H1 (cell line): ENCODE data around the gene PSG7. TPM values are rescaled to one million over a fixed set of nuclear protein-coding genes. Genes with fewer than 3 reads are reported as not detected.
"Not testable (repeated sequence)": the region's sequence is repeated elsewhere in the genome, so short reads cannot be mapped to it uniquely, and the experiment has no call there.

Source experiments
- CTCF ChIA-PET: fragments of 300-600 bp; sonication (Branson Sonifier 250); formaldehyde crosslinking; loops from one replicate; lab custom pipeline; 2021; ENCODE audit not compliant: partially characterized antibody; lab: Charles Lee
- POLR2A ChIA-PET: fragments of 300-600 bp; sonication (Branson Sonifier 250); formaldehyde crosslinking; loops from one replicate; lab custom pipeline; 2021; ENCODE audit warnings: inconsistent platforms; ENCODE audit not compliant: partially characterized antibody; lab: Charles Lee
- DNase-seq, 2 experiments: peaks; one replicate each; pipeline versions ENCODE4 v3.0.0 to v3.0.0-alpha.2; 2010 to 2022; ENCODE audit warnings: low spot score in 2 of 2, low read depth in 1 of 2, mixed read lengths in 1 of 2
- FAIRE-seq: peaks from 2 replicates; lab custom pipeline; 2011; peaks lifted over from hg19 to GRCh38; lab: Jason Lieb, UNC
- H2AFZ ChIP-seq: 2 replicates; pipeline ENCODE4 v1.8.1; 2012; ENCODE audit warnings: low read length, inconsistent platforms
- H2AK5ac ChIP-seq: 2 replicates; pipeline ENCODE4 v1.6.1; 2013; ENCODE audit warnings: low read depth, low read length
- H2BK120ac ChIP-seq: replicated peaks from 2 replicates; pipeline ENCODE3; 2013; ENCODE audit warnings: low read depth, low read length, inconsistent platforms
- H2BK12ac ChIP-seq: 2 replicates; pipeline ENCODE4 v1.6.1; 2013; ENCODE audit warnings: low read depth, low read length
- H2BK15ac ChIP-seq: 2 replicates; pipeline ENCODE4 v1.6.1; 2013; ENCODE audit warnings: low read length
- H2BK20ac ChIP-seq: 2 replicates; pipeline ENCODE4 v1.6.1; 2013; ENCODE audit warnings: low read length
- H2BK5ac ChIP-seq: 2 replicates; pipeline ENCODE4 v1.6.1; 2013; ENCODE audit warnings: low read depth, low read length
- H3K14ac ChIP-seq: 2 replicates; pipeline ENCODE4 v1.6.1; 2013; ENCODE audit warnings: inconsistent platforms; ENCODE audit not compliant: insufficient read length
- H3K18ac ChIP-seq: 2 replicates; pipeline ENCODE4 v1.6.1; 2013; ENCODE audit warnings: low read length; ENCODE audit errors: extremely low read depth
- H3K23ac ChIP-seq: 2 replicates; pipeline ENCODE4 v1.6.1; 2013; ENCODE audit warnings: inconsistent platforms; ENCODE audit not compliant: insufficient read length
- H3K23me2 ChIP-seq: 2 replicates; pipeline ENCODE4 v1.6.1; 2013; ENCODE audit warnings: low read depth, low read length
- H3K27ac ChIP-seq: 2 replicates; pipeline ENCODE4 v1.6.1; 2011; ENCODE audit warnings: low read depth, low read length, inconsistent platforms
- H3K27me3 ChIP-seq, 4 experiments: replicated peaks in 1 of 4; 1 replicate in 1 of 4; 2 replicates in 3 of 4; pipeline versions ENCODE4 v1.6.1 to v1.8.1; 2011 to 2013; ENCODE audit warnings: low read length in 3 of 4, mild to moderate bottlenecking in 3 of 4, inconsistent platforms in 2 of 4, mixed read lengths in 2 of 4, moderate library complexity in 1 of 4; ENCODE audit not compliant: control insufficient read depth in 3 of 4, insufficient read depth in 3 of 4; ENCODE audit errors: extremely low read depth in 1 of 4
- H3K36me3 ChIP-seq, 4 experiments: 2 replicates each; pipeline versions ENCODE4 v1.6.1 to v1.8.1; 2011 to 2013; ENCODE audit warnings: mild to moderate bottlenecking in 4 of 4, low read length in 3 of 4, moderate library complexity in 2 of 4, control low read depth in 1 of 4, inconsistent platforms in 1 of 4; ENCODE audit not compliant: insufficient read depth in 4 of 4, control insufficient read depth in 2 of 4
- H3K4ac ChIP-seq: replicated peaks from 2 replicates; pipeline ENCODE3; 2013; ENCODE audit warnings: low read length, low read depth, mixed read lengths, inconsistent platforms; ENCODE audit not compliant: insufficient read length
- H3K4me1 ChIP-seq, 4 experiments: replicated peaks in 1 of 4; 1 replicate in 1 of 4; 2 replicates in 3 of 4; pipeline versions ENCODE4 v1.6.1 to v1.8.1; 2011 to 2013; ENCODE audit warnings: low read length in 3 of 4, inconsistent platforms in 2 of 4, mixed read lengths in 1 of 4; ENCODE audit not compliant: insufficient read depth in 4 of 4, control insufficient read depth in 3 of 4
- H3K4me2 ChIP-seq, 2 experiments: 2 replicates each; pipeline versions ENCODE4 v1.6.1 to v1.8.1; 2011 to 2013; ENCODE audit warnings: low read depth in 2 of 2, low read length in 2 of 2, control low read depth in 1 of 2, inconsistent platforms in 1 of 2, mild to moderate bottlenecking in 1 of 2; ENCODE audit not compliant: insufficient read depth in 1 of 2
- H3K4me3 ChIP-seq, 4 experiments: fragments of 200-600, 300-600 bp in 1 of 4; sonication (generic), shearing (Covaris generic), sonication (Bioruptor Twin) in 1 of 4; 2 replicates each; pipeline versions ENCODE4 v1.5.1 to v1.8.1; 2011 to 2016; ENCODE audit warnings: low read length in 4 of 4, low read depth in 3 of 4, control low read depth in 2 of 4, inconsistent platforms in 2 of 4, mild to moderate bottlenecking in 2 of 4, mixed read lengths in 1 of 4, moderate library complexity in 1 of 4; ENCODE audit not compliant: insufficient read depth in 2 of 4; ENCODE audit errors: extremely low read depth in 1 of 4
- H3K56ac ChIP-seq: replicated peaks from 2 replicates; pipeline ENCODE3; 2013; ENCODE audit warnings: low read depth, mild to moderate bottlenecking, mixed read lengths, low read length, inconsistent platforms; ENCODE audit not compliant: insufficient read length
- H3K79me1 ChIP-seq: 2 replicates; pipeline ENCODE4 v1.6.1; 2013; ENCODE audit warnings: low read depth, low read length, control low read depth
- H3K79me2 ChIP-seq, 2 experiments: 2 replicates each; pipeline versions ENCODE4 v1.6.1 to v1.8.1; 2012 to 2013; ENCODE audit warnings: low read length in 2 of 2, mild to moderate bottlenecking in 2 of 2, inconsistent platforms in 1 of 2; ENCODE audit not compliant: insufficient read depth in 2 of 2, control insufficient read depth in 1 of 2
- H3K9ac ChIP-seq, 4 experiments: replicated peaks in 1 of 4; 1 replicate in 1 of 4; 2 replicates in 3 of 4; pipeline versions ENCODE4 v1.6.1 to v1.8.1; 2011 to 2013; ENCODE audit warnings: low read depth in 3 of 4, low read length in 3 of 4, control low read depth in 2 of 4, mild to moderate bottlenecking in 2 of 4, moderate library complexity in 2 of 4, inconsistent platforms in 1 of 4; ENCODE audit errors: extremely low read depth in 1 of 4
- H3K9me3 ChIP-seq, 2 experiments: 2 replicates each; pipeline versions ENCODE4 v1.6.1 to v1.8.1; 2012 to 2013; ENCODE audit warnings: mild to moderate bottlenecking in 2 of 2, moderate library complexity in 2 of 2, control low read depth in 1 of 2, inconsistent platforms in 1 of 2, low read depth in 1 of 2, low read length in 1 of 2, mixed read lengths in 1 of 2; ENCODE audit not compliant: insufficient read depth in 2 of 2
- H4K20me1 ChIP-seq, 2 experiments: replicated peaks in 1 of 2; 2 replicates each; pipeline versions ENCODE3 to v1.8.1; 2011 to 2013; ENCODE audit warnings: inconsistent platforms in 2 of 2, low read length in 2 of 2, mild to moderate bottlenecking in 1 of 2; ENCODE audit not compliant: insufficient read depth in 2 of 2, control insufficient read depth in 1 of 2
- H4K5ac ChIP-seq: 2 replicates; pipeline ENCODE4 v1.6.1; 2013; ENCODE audit warnings: low read length, low read depth, mixed read lengths, inconsistent platforms; ENCODE audit not compliant: insufficient read length
- H4K8ac ChIP-seq: 2 replicates; pipeline ENCODE4 v1.8.0; 2013; ENCODE audit warnings: mild to moderate bottlenecking, moderate library complexity, low read length, inconsistent platforms; ENCODE audit not compliant: insufficient read depth; ENCODE audit errors: extremely low read depth
- H4K91ac ChIP-seq: replicated peaks from 2 replicates; pipeline ENCODE3; 2013; ENCODE audit warnings: low read length, mixed read lengths, inconsistent platforms; ENCODE audit not compliant: insufficient read length
- WGBS, 2 experiments: shearing (Covaris generic) in 1 of 2; methylation state at CpG; one replicate each; pipeline versions ENCODE4 v1.1.6 to v1.1.7; 2013 to 2015; ENCODE audit warnings: low lambda C conversion rate in 2 of 2, mixed read lengths in 2 of 2, inconsistent platforms in 1 of 2, low coverage in 1 of 2, missing lambda C conversion rate in 1 of 2; ENCODE audit not compliant: insufficient replicate concordance in 2 of 2, insufficient coverage in 1 of 2, insufficient read length in 1 of 2; ENCODE audit errors: extremely low coverage in 1 of 2, missing lambda C conversion rate in 1 of 2; 5-methylcytosine and 5-hydroxymethylcytosine counted together
- long read RNA-seq, 2 experiments: library from RNA in 1 of 2; library from capped mRNA in 1 of 2; stranded (forward); transcript quantifications; one replicate each; pipeline ENCODE4 v2.0.0, GENCODE V29; 2021; ENCODE audit warnings: inconsistent platforms in 1 of 2
- polyA minus RNA-seq, 3 experiments: library from RNA; depleted of rRNA, polyadenylated mRNA; stranded (reverse); fragments of >200 nt; gene quantifications; 1 replicate in 2 of 3; 2 replicates in 1 of 3; pipeline ENCODE4 v1.2.3, GENCODE V29; 2011
- polyA plus RNA-seq, 7 experiments: library from polyadenylated mRNA; depleted of rRNA in 3 of 7; stranded (reverse) in 5 of 7; unstranded in 2 of 7; fragments of >200 nt in 5 of 7; fragments of 200-250 nt in 2 of 7; gene quantifications; 1 replicate in 5 of 7; 2 replicates in 1 of 7; 4 replicates in 1 of 7; pipeline versions ENCODE4 v1.2.1 to v1.2.3, GENCODE V29; 2011 to 2013; ENCODE audit warnings: missing spikeins in 2 of 7, mixed read lengths in 2 of 7
- total RNA-seq: library from RNA; stranded (reverse); fragmentation: NEBNext Ultra II Directional; extraction: Animal tissue kit (Norgen Biotek cat#: 25700); gene quantifications from 2 replicates; pipeline ENCODE4 v1.2.1, GENCODE V29; 2021

Gene PSG7
- total RNA-seq (not detected in 2 replicates), polyA plus RNA-seq (2011; rRNA removed) (not detected in 2 replicates), polyA minus RNA-seq (2011; rRNA and poly(A)+ RNA removed) (not detected in 2 replicates)
- not detected for polyA plus RNA-seq (2011; cell fraction: cytosol; rRNA removed)
- not detected for polyA plus RNA-seq (2011; cell fraction: nucleus; rRNA removed)
- not detected in 4 replicates for polyA plus RNA-seq (2012, experiment 1 of 2)
- polyA plus RNA-seq (2012, experiment 2 of 2), result not detected
- polyA plus RNA-seq (2013, experiment 1 of 2), result not detected
- polyA plus RNA-seq (2013, experiment 2 of 2), result not detected
- polyA minus RNA-seq (2011; cell fraction: cytosol; rRNA and poly(A)+ RNA removed), result not detected
- not detected for polyA minus RNA-seq (2011; cell fraction: nucleus; rRNA and poly(A)+ RNA removed)
- long read RNA-seq, experiment 1, result 0 reads
- long read RNA-seq, experiment 2, result 0 reads

DNA sequence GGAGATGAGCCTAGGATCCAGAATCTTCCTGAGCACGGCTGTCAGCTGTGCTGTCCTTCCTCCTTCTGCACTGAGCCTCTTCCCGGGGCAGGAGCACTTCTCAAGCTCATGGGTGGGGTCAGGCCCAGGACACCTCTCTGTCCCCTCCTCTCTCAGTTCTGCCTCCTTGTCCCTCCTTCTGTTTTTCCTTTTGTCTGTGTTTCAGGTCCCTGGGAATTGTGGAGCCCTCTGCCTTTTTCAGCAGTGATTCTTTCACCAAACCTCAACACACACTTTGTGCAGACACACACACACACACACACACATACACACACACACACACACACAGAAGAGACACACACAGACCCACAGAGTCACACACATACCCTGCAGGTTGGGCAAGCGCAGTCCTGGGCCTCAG is at the start of gene PSG7:
Gene PSG7, minus strand, starts transcription at position 101 of the 400 bp plus-strand sequence. CDS start 131 bp downstream, outside the sequence.
- H2AFZ ChIP-seq, H2BK5ac ChIP-seq, H3K79me2 ChIP-seq, H2BK120ac ChIP-seq, H4K5ac ChIP-seq, DNase-seq, H3K27me3 ChIP-seq, H3K4me1 ChIP-seq, H4K20me1 ChIP-seq, H3K23me2 ChIP-seq, H3K4ac ChIP-seq, H3K4me2 ChIP-seq, H3K9ac ChIP-seq, H2BK12ac ChIP-seq, H3K14ac ChIP-seq, H2BK15ac ChIP-seq, H3K79me1 ChIP-seq, H2AK5ac ChIP-seq, H3K56ac ChIP-seq, H4K8ac ChIP-seq, H3K18ac ChIP-seq, H3K4me3 ChIP-seq, H3K27ac ChIP-seq, H2BK20ac ChIP-seq, H3K36me3 ChIP-seq, CTCF ChIA-PET, H3K23ac ChIP-seq, FAIRE-seq, POLR2A ChIA-PET, H4K91ac ChIP-seq: not testable (repeated sequence)
- H3K9me3 ChIP-seq, result peaks cover 41 to 70% of the 10 kb centered on the region in 2 experiments
- 66% methylated on average over 2 of the region's 3 CpGs; no CpG with 5 or more reads in 1 of the 2 experiments for WGBS, 2 experiments
